ENCODE measurements around the gene ARPC5L.

DNA sequence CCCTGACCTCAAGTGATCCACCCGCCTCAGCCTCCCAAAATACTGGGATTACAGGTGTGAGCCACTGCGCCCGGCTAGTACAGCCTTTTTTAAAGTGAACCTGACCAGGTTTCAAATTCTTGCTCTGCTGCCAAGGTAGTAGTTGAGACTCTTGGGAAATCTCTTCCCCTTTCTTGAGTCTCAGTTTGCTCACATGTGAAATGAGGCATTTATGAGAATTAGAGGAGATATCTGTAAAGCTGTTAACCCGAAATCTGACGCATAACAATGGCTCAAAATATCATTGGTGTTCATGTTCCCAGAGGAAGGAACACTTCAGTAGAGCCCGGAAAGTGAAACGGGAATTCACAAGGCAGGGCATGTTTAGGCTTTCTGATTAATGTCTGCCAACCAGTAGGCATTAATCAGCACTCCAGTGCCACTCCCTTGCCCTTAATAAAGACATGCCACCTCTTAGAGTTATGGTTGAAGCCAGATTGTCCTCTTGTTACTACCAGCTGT lies 1.5 kb downstream of the ARPC5L start:
- TF ChIP-seq EZH2 (IDR thresholded peaks at IDR 0.05; ENCODE audit: insufficient read depth, low read length): no peak
- TF ChIP-seq, protein P1, sequence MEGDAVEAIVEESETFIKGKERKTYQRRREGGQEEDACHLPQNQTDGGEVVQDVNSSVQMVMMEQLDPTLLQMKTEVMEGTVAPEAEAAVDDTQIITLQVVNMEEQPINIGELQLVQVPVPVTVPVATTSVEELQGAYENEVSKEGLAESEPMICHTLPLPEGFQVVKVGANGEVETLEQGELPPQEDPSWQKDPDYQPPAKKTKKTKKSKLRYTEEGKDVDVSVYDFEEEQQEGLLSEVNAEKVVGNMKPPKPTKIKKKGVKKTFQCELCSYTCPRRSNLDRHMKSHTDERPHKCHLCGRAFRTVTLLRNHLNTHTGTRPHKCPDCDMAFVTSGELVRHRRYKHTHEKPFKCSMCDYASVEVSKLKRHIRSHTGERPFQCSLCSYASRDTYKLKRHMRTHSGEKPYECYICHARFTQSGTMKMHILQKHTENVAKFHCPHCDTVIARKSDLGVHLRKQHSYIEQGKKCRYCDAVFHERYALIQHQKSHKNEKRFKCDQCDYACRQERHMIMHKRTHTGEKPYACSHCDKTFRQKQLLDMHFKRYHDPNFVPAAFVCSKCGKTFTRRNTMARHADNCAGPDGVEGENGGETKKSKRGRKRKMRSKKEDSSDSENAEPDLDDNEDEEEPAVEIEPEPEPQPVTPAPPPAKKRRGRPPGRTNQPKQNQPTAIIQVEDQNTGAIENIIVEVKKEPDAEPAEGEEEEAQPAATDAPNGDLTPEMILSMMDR (IDR thresholded peaks at IDR 0.05; ENCODE audit: insufficient read depth, low read depth, low read length): no peak
